Panc1 (cell line): ENCODE results near the gene MED23. TPM values are rescaled to one million over a fixed set of nuclear protein-coding genes. Genes with fewer than 3 reads are reported as not detected.

Source experiments
- ATAC-seq: fragments of 200-7000 bp; cut with Tn5 transposase; 2 replicates; pipeline ENCODE4 v1.9.1; 2020; ENCODE audit warnings: mild to moderate bottlenecking, moderate library complexity
- BruUV-seq: library from RNA; stranded (reverse); fragments of 400-500 nt; replicated peaks from 2 replicates; lab custom pipeline; 2021; lab: Mats Ljungman, UMichigan
- CTCF ChIA-PET: fragments of 300-600 bp; sonication (Branson Sonifier 250); formaldehyde crosslinking; loops from one replicate; lab custom pipeline; 2022; ENCODE audit warnings: antibody characterized with exemption; lab: Charles Lee
- POLR2A ChIA-PET: fragments of 300-600 bp; sonication (Branson Sonifier 250); formaldehyde crosslinking; loops from one replicate; lab custom pipeline; 2022; ENCODE audit warnings: antibody characterized with exemption; lab: Charles Lee
- DNase-seq: peaks from one replicate; pipeline ENCODE4 v3.0.0-alpha.2; 2010; ENCODE audit warnings: low read depth, low spot score
- H3K27ac ChIP-seq: 2 replicates; pipeline ENCODE4 v1.5.1; 2011; ENCODE audit warnings: mild to moderate bottlenecking, low read length, inconsistent platforms
- H3K27me3 ChIP-seq: fragments of 200-500 bp; sonication (Bioruptor generic); 2 replicates; pipeline ENCODE4 v1.6.0; 2014; ENCODE audit warnings: low read length, inconsistent platforms; ENCODE audit not compliant: control insufficient read depth, insufficient read depth
- H3K36me3 ChIP-seq: fragments of 200-500 bp; sonication (Bioruptor generic); 2 replicates; pipeline ENCODE4 v1.5.1; 2014; ENCODE audit warnings: inconsistent platforms, mild to moderate bottlenecking, low read length, moderate library complexity; ENCODE audit not compliant: control insufficient read depth, insufficient read depth
- H3K4me1 ChIP-seq: 2 replicates; pipeline ENCODE4 v1.5.1; 2011; ENCODE audit warnings: inconsistent platforms, mild to moderate bottlenecking, low read length, moderate library complexity; ENCODE audit not compliant: control insufficient read depth, insufficient read depth
- H3K4me3 ChIP-seq, 2 experiments: 2 replicates each; pipeline ENCODE4 v1.5.1; 2011 to 2012; ENCODE audit warnings: low read depth in 2 of 2, low read length in 2 of 2, mild to moderate bottlenecking in 2 of 2, inconsistent platforms in 1 of 2, moderate library complexity in 1 of 2
- H3K9me3 ChIP-seq: fragments of 200-500 bp; sonication (Bioruptor generic); 2 replicates; pipeline ENCODE4 v1.5.1; 2014; ENCODE audit warnings: low read depth, mild to moderate bottlenecking, inconsistent platforms, low read length, moderate library complexity; ENCODE audit not compliant: control insufficient read depth, insufficient read depth
- CTCF ChIP-seq: fragments of 450-650 bp; IDR thresholded peaks from 2 replicates; pipeline ENCODE4 v1.5.1; 2017; ENCODE audit warnings: mild to moderate bottlenecking
- POLR2AphosphoS5 ChIP-seq: IDR thresholded peaks from 2 replicates; pipeline ENCODE4 v1.6.1; 2012; ENCODE audit warnings: mild to moderate bottlenecking, low read depth, low read length, moderate library complexity
- REST ChIP-seq, 2 experiments: IDR thresholded peaks; 2 replicates each; pipeline ENCODE4 v1.6.1; 2011 to 2012; ENCODE audit warnings: low read depth in 2 of 2, control low read depth in 1 of 2, low read length in 1 of 2, mild to moderate bottlenecking in 1 of 2, moderate library complexity in 1 of 2; ENCODE audit not compliant: insufficient read depth in 1 of 2
- SIN3A ChIP-seq: IDR thresholded peaks from 2 replicates; pipeline ENCODE4 v1.6.1; 2012; ENCODE audit warnings: low read depth, mild to moderate bottlenecking, low read length, moderate library complexity, borderline replicate concordance; ENCODE audit not compliant: insufficient read depth
- TCF7L2 ChIP-seq: IDR thresholded peaks from 2 replicates; pipeline ENCODE4 v1.6.1; 2011; ENCODE audit warnings: mild to moderate bottlenecking, low read depth, low read length, inconsistent platforms
- in situ Hi-C: cut with HindIII; loops from 2 replicates; pipeline ENCODE4 v1.10.0; 2016; ENCODE audit warnings: low sequenced_read_pairs, low pct_unique_long_range_greater_than_20kb
- intact Hi-C: fragments of 100-400 bp; cut with micrococcal nuclease; formaldehyde crosslinking; loops from one replicate; pipeline ENCODE4 v1.10.0; 2022; ENCODE audit not compliant: unreplicated experiment
- total RNA-seq: library from RNA; stranded (reverse); gene quantifications from one replicate; pipeline ENCODE4 v1.2.1, GENCODE V29; 2021; ENCODE audit not compliant: unreplicated experiment

The MED23 gene
- total RNA-seq, 1 experiment from 2014 or later, result 18.3 TPM

DNA sequence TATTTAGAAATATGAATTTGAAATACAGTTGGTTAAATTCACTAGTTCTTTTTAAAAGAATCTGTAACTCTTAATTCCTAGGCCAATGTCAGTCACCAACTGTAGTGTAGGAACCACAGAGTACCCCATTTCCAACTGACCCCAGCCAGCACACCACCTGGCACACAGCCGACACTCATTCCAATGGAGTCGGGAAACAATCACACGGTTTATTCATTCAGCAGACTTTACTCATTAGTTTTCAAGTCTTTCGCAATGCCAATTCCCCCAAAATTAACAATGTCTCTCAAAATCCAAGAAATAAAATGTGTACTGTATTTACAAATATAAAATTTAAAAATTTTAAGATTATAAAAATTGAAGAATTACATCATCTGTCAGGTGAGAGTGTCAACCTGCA, 41.5 kb downstream of the MED23 start:
- Histone ChIP-seq H3K4me1 (no peaks in the 10 kb centered on the region), H3K27ac (no peak overlapping the region), H3K9me3 (no peaks in the 10 kb centered on the region), H3K27me3 (no peaks in the 10 kb centered on the region), H3K36me3 (peaks cover 22% of the 10 kb centered on the region), H3K4me3 (no peak overlapping the region)
- TF ChIP-seq POLR2AphosphoS5, result no peak
- no peak for TF ChIP-seq SIN3A
- TF ChIP-seq TCF7L2, result no peak
- no peak for TF ChIP-seq REST (IDR thresholded peaks at IDR 0.05; ENCODE audit: insufficient read depth in 1 of 2, low read depth in 2 of 2, low read length in 1 of 2)
- no peak for TF ChIP-seq CTCF
- ATAC-seq (no peak), DNase-seq (no peak)
- in situ Hi-C loops, result no loop called here
- intact Hi-C loops, result no loop called here
- CTCF ChIA-PET, result no interaction called here
- BruUV-seq, result no TSS peak
- POLR2A ChIA-PET, result interaction anchor here (0.6 kb wide), 1 partner anchor 11 kb away, joined by 6 read pairs; no protein-coding TSS in a partner anchor

DNA sequence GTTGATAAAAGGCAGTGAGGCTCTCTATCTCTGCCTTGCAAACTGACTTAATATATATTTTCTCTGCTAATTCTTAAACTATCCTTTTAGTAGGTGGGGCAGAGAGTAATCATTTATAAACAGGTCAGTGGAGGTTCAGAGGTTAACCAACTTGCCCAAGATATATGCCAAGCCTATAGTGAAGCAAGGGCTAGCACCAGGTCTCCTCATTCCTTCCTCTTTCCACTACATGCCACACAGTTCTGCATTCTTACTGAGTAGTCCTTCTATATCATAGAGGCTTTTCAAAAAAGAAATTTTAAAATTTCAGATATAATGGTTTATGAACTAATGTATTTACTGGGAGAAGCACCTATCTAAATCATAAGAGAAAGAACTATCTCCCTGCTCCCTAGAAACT, 46.5 kb downstream of the MED23 start:
- no peak for ATAC-seq
- Histone ChIP-seq H3K27ac (no peak overlapping the region), H3K4me3 (no peak overlapping the region), H3K4me1 (no peaks in the 10 kb centered on the region), H3K9me3 (no peaks in the 10 kb centered on the region), H3K36me3 (peaks cover 4% of the 10 kb centered on the region; the same call in 1 of the 2 replicates), H3K27me3 (no peaks in the 10 kb centered on the region)
- no TSS peak for BruUV-seq
- CTCF ChIA-PET, result no interaction called here
- no peak for TF ChIP-seq SIN3A
- TF ChIP-seq TCF7L2, result no peak
- TF ChIP-seq CTCF, result no peak
- no peak for TF ChIP-seq POLR2AphosphoS5
- TF ChIP-seq REST (IDR thresholded peaks at IDR 0.05; ENCODE audit: insufficient read depth in 1 of 2, low read depth in 2 of 2, low read length in 1 of 2), result no peak
- in situ Hi-C loops, result no loop called here
- POLR2A ChIA-PET, result no interaction called here
- DNase-seq, result no peak
- intact Hi-C loops, result no loop called here
